Chondrocyte (in vitro differentiated cells): ENCODE measurements around the gene LPIN3. TPM values are rescaled to one million over a fixed set of nuclear protein-coding genes. Genes with fewer than 3 reads are reported as not detected.

ENCODE experiments used
- DNase-seq: peaks from one replicate; pipeline ENCODE4 v3.0.0; 2021; ENCODE audit warnings: mixed read lengths, low spot score
- H3K27ac Mint-ChIP-seq: one replicate; pipeline ENCODE4 v1.8.0; 2021; ENCODE audit warnings: mild to moderate bottlenecking, moderate library complexity, mixed read lengths; ENCODE audit not compliant: unreplicated experiment
- H3K27me3 Mint-ChIP-seq: 2 replicates; pipeline ENCODE4 v1.8.0; 2021; ENCODE audit warnings: low read depth, mixed read lengths
- H3K36me3 Mint-ChIP-seq: 2 replicates; pipeline ENCODE4 v1.8.0; 2021; ENCODE audit warnings: low read depth, mixed read lengths
- H3K4me1 Mint-ChIP-seq: 2 replicates; pipeline ENCODE4 v1.8.0; 2021; ENCODE audit warnings: low read depth, mild to moderate bottlenecking, mixed read lengths
- H3K4me3 Mint-ChIP-seq: one replicate; pipeline ENCODE4 v1.8.0; 2021; ENCODE audit warnings: mild to moderate bottlenecking, moderate library complexity, mixed read lengths; ENCODE audit not compliant: unreplicated experiment
- H3K9me3 Mint-ChIP-seq: 2 replicates; pipeline ENCODE4 v1.8.0; 2021; ENCODE audit warnings: low read depth, mixed read lengths
- CTCF ChIP-seq: fragments of 200-600 bp; sonication (generic); IDR thresholded peaks from 2 replicates; pipeline ENCODE4 v1.5.0; 2021; ENCODE audit warnings: antibody characterized with exemption, mild to moderate bottlenecking, moderate library complexity
- total RNA-seq: library from RNA; stranded (reverse); gene quantifications from 3 replicates; pipeline ENCODE4 v1.2.1, GENCODE V29; 2021

LPIN3 gene
- total RNA-seq, 1 donor from 2014 or later: 3.3 TPM

- no peak for DNase-seq
- H3K27ac Mint-ChIP-seq: no peak overlapping the region
- no peak overlapping the region for H3K4me3 Mint-ChIP-seq
Measured at GRCh38 chr20:41355598-41356203, 15.1 kb downstream of the LPIN3 start.

GRCh38 chr20:41356951-41357350 lies 16.3 kb downstream of the LPIN3 start:
- Mint-ChIP-seq H3K36me3 (no peaks in the 10 kb centered on the region), H3K4me3 (no peak overlapping the region), H3K27me3 (no peaks in the 10 kb centered on the region), H3K27ac (no peak overlapping the region), H3K9me3 (no peaks in the 10 kb centered on the region), H3K4me1 (no peaks in the 10 kb centered on the region)
- DNase-seq: no peak
- TF ChIP-seq CTCF: no peak

More at GRCh38 chr20:41355598-41356203, 15.1 kb downstream of the LPIN3 start:
- no peaks in the 10 kb centered on the region for H3K4me1 Mint-ChIP-seq
- no peak for TF ChIP-seq CTCF
- no peaks in the 10 kb centered on the region for H3K27me3 Mint-ChIP-seq
- no peaks in the 10 kb centered on the region for H3K9me3 Mint-ChIP-seq
- no peaks in the 10 kb centered on the region for H3K36me3 Mint-ChIP-seq

GRCh38 chr20:41357424-41358163 lies 17.0 kb downstream of the LPIN3 start:
- no peak overlapping the region for H3K27ac Mint-ChIP-seq
- no peak overlapping the region for H3K4me3 Mint-ChIP-seq
- no peak for DNase-seq
- no peaks in the 10 kb centered on the region for H3K4me1 Mint-ChIP-seq
- no peaks in the 10 kb centered on the region for H3K36me3 Mint-ChIP-seq
- no peaks in the 10 kb centered on the region for H3K9me3 Mint-ChIP-seq
- TF ChIP-seq CTCF: no peak
- no peaks in the 10 kb centered on the region for H3K27me3 Mint-ChIP-seq

- no peak overlapping the region for H3K4me3 Mint-ChIP-seq
- H3K9me3 Mint-ChIP-seq: no peaks in the 10 kb centered on the region
- H3K4me1 Mint-ChIP-seq: no peaks in the 10 kb centered on the region
- H3K27me3 Mint-ChIP-seq: no peaks in the 10 kb centered on the region
- DNase-seq: no peak
- H3K36me3 Mint-ChIP-seq: no peaks in the 10 kb centered on the region
- H3K27ac Mint-ChIP-seq: no peak overlapping the region
- TF ChIP-seq CTCF: no peak
Measured at GRCh38 chr20:41358230-41358629, 17.6 kb downstream of the LPIN3 start.

GRCh38 chr20:41358717-41359116 lies 18.1 kb downstream of the LPIN3 start:
- H3K27ac Mint-ChIP-seq: no peak overlapping the region
- DNase-seq: no peak
- H3K9me3 Mint-ChIP-seq: no peaks in the 10 kb centered on the region
- no peaks in the 10 kb centered on the region for H3K4me1 Mint-ChIP-seq
- no peak for TF ChIP-seq CTCF
- H3K4me3 Mint-ChIP-seq: no peak overlapping the region
- no peaks in the 10 kb centered on the region for H3K36me3 Mint-ChIP-seq
- no peaks in the 10 kb centered on the region for H3K27me3 Mint-ChIP-seq
